Ishikawa (cell line): ENCODE data around the gene NTN1.

Source experiments
- CEBPB ChIP-seq: IDR thresholded peaks from 2 replicates; pipeline ENCODE4 v1.6.1; 2012
- CREB1 ChIP-seq: IDR thresholded peaks from 2 replicates; pipeline ENCODE4 v1.6.1; 2012; ENCODE audit warnings: low read depth
- EGR1 ChIP-seq: IDR thresholded peaks from 2 replicates; pipeline ENCODE4 v1.6.1; 2012
- EP300 ChIP-seq: IDR thresholded peaks from 2 replicates; pipeline ENCODE4 v1.6.1; 2012; ENCODE audit warnings: borderline replicate concordance
- FOXM1 ChIP-seq: IDR thresholded peaks from 2 replicates; pipeline ENCODE4 v1.6.1; 2012; ENCODE audit warnings: low read depth, borderline replicate concordance
- NFIC ChIP-seq: IDR thresholded peaks from 2 replicates; pipeline ENCODE4 v1.6.1; 2012
- RAD21 ChIP-seq: IDR thresholded peaks from 2 replicates; pipeline ENCODE4 v1.6.1; 2012; ENCODE audit warnings: low read depth
- TAF1 ChIP-seq: IDR thresholded peaks from 2 replicates; pipeline ENCODE4 v1.6.1; 2012; ENCODE audit warnings: low read depth, mild to moderate bottlenecking
- TCF12 ChIP-seq: IDR thresholded peaks from 2 replicates; pipeline ENCODE4 v1.6.1; 2012; ENCODE audit warnings: low read depth
- TEAD4 ChIP-seq: IDR thresholded peaks from 2 replicates; pipeline ENCODE4 v1.6.1; 2012
- YY1 ChIP-seq: IDR thresholded peaks from 2 replicates; pipeline ENCODE4 v1.6.1; 2012; ENCODE audit warnings: low read depth
- ZBTB7A ChIP-seq: IDR thresholded peaks from 2 replicates; pipeline ENCODE4 v1.6.1; 2012; ENCODE audit warnings: low read depth
- TF ChIP-seq, protein P1 (sequence below): IDR thresholded peaks from 2 replicates; pipeline ENCODE4 v1.6.1; 2012
- TF ChIP-seq, protein P2 (sequence below): IDR thresholded peaks from 2 replicates; pipeline ENCODE4 v1.6.1; 2012
- TF ChIP-seq, protein P3 (sequence below): IDR thresholded peaks from 2 replicates; pipeline ENCODE4 v1.6.1; 2012; ENCODE audit warnings: low read depth, mild to moderate bottlenecking

NTN1 gene

DNA sequence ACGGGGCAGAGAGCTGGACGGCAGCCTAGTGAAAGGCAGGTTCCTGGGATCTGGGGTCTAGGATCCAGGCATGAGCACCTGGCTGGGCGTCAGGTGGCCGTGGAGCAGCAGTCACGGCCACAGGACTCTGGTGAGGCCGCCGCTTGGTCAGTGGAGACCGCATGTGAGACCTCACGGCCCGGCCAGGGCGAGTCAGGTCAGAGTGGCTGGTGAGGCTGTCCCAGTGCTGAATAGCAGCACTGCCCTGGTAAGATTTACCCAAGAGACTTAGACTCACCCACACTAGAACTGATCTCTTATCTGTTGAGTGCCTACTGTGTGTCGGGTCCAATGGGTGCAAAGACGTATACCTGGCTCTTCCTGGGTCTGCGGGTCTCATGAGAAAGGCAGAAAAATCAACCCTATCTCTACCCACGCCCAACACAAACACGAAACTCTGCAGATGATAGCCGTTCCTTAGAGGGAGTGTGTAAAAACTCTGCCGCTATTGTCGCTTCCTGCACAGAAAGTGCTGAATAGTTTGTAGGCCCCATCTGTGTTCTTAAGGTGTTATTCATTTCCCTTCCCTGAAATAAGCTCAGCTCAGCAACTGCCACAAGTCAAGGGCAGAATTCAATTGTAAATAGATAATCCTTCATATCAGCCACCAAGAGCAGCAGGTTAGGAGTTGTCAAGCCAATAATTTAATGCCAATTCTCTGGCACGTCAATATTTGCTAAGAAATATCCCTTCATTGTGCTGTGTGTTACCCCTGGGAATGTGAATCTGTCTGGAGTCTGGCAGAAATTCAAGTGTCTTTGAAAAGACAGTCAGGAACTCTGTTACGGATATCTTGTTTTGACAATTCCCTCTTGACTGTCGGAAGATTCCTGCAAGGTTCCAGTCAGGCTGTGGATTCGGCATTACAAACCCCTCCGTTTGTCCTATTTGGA lies 240.0 kb downstream of the NTN1 start:
- TF ChIP-seq, protein P1, sequence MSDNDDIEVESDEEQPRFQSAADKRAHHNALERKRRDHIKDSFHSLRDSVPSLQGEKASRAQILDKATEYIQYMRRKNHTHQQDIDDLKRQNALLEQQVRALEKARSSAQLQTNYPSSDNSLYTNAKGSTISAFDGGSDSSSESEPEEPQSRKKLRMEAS: no peak
- no peak for TF ChIP-seq TAF1
- no peak for TF ChIP-seq NFIC
- TF ChIP-seq EGR1: no peak
- TF ChIP-seq YY1: no peak

DNA sequence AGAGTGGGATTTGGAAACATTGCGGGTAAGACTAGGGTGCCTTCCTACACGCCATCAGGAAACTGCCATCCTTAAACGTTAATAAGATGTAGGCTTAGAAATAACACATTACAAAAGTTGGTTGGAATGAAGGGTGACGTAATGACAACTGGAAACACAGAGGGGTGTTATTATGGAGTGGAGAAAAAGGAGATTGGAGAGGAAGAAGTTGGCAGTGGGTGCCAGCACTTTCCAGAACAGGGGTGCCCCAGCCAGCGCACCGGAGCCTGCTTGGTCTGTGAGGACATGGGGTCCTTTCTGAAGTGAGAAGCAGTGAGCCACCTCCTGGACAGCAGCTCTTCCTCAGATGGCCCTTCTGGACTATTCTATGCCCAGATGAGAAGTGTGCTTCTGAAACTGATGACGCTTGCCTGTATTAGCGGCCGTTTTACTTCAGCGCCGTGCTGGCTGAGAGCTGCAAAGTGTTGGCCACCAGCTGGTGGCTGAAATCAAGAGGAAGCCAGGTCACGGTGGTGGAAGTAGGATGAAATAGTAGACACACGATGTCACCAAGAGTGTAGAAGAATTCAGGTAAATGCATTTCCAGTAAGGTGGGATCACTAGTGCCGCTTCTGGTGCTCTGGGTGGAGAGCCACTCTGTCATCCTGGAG lies 244.8 kb downstream of the NTN1 start:
- TF ChIP-seq YY1: no peak
- no peak for TF ChIP-seq TCF12
- TF ChIP-seq, protein P1: no peak
- TF ChIP-seq TEAD4: no peak
- TF ChIP-seq, protein P2, sequence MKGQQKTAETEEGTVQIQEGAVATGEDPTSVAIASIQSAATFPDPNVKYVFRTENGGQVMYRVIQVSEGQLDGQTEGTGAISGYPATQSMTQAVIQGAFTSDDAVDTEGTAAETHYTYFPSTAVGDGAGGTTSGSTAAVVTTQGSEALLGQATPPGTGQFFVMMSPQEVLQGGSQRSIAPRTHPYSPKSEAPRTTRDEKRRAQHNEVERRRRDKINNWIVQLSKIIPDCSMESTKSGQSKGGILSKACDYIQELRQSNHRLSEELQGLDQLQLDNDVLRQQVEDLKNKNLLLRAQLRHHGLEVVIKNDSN: no peak
- TF ChIP-seq ZBTB7A: no peak
- no peak for TF ChIP-seq CEBPB
- TF ChIP-seq RAD21: no peak
- TF ChIP-seq NFIC: no peak
- TF ChIP-seq TAF1: no peak
- no peak for TF ChIP-seq EGR1
- TF ChIP-seq EP300: no peak
- TF ChIP-seq, protein P3, sequence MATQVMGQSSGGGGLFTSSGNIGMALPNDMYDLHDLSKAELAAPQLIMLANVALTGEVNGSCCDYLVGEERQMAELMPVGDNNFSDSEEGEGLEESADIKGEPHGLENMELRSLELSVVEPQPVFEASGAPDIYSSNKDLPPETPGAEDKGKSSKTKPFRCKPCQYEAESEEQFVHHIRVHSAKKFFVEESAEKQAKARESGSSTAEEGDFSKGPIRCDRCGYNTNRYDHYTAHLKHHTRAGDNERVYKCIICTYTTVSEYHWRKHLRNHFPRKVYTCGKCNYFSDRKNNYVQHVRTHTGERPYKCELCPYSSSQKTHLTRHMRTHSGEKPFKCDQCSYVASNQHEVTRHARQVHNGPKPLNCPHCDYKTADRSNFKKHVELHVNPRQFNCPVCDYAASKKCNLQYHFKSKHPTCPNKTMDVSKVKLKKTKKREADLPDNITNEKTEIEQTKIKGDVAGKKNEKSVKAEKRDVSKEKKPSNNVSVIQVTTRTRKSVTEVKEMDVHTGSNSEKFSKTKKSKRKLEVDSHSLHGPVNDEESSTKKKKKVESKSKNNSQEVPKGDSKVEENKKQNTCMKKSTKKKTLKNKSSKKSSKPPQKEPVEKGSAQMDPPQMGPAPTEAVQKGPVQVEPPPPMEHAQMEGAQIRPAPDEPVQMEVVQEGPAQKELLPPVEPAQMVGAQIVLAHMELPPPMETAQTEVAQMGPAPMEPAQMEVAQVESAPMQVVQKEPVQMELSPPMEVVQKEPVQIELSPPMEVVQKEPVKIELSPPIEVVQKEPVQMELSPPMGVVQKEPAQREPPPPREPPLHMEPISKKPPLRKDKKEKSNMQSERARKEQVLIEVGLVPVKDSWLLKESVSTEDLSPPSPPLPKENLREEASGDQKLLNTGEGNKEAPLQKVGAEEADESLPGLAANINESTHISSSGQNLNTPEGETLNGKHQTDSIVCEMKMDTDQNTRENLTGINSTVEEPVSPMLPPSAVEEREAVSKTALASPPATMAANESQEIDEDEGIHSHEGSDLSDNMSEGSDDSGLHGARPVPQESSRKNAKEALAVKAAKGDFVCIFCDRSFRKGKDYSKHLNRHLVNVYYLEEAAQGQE: no peak

DNA sequence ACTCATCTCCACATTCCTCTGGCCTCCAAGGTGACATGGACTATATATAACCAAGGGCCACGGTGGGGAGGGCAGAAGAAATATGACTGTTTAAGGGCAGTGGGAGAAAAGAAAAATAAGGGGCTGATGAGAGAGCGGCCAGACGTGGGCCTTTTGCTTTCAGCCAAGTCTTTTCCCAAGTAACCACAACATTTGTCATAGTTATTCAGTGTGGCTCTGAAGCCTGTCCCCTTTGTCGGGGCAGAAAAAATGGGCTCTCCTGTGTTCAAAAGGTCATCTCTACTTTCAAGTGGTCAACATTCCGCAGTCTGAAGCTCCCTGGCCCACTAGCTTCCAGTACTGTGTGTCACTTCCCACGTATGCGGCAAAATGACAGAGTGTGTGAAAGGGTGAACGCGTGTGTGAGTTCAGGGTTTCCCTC lies 245.4 kb downstream of the NTN1 start:
- TF ChIP-seq YY1: no peak
- TF ChIP-seq ZBTB7A: no peak
- no peak for TF ChIP-seq CEBPB
- TF ChIP-seq, protein P1: no peak
- no peak for TF ChIP-seq TEAD4
- no peak for TF ChIP-seq TCF12
- TF ChIP-seq, protein P2: no peak

DNA sequence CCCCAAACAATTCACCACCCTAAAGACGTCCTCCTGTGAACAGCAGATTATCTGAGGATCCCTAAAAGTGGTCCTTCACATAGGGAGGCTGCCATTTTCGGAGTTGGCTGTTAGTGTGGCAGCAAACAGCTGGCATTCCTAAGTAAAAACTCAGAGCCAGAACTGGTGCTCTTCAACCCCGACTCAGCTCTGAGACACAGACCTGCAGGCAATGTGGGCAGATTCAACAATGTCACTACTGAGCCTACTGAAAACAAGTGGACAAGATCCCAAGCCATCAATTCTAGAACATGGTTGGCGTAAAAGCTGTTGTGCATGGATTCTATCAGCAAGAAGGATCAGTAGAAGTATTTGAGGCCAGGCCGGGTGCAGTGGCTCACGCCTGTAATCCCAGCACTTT lies 247.2 kb downstream of the NTN1 start:
- no peak for TF ChIP-seq FOXM1
- TF ChIP-seq RAD21: no peak
- no peak for TF ChIP-seq CEBPB

DNA sequence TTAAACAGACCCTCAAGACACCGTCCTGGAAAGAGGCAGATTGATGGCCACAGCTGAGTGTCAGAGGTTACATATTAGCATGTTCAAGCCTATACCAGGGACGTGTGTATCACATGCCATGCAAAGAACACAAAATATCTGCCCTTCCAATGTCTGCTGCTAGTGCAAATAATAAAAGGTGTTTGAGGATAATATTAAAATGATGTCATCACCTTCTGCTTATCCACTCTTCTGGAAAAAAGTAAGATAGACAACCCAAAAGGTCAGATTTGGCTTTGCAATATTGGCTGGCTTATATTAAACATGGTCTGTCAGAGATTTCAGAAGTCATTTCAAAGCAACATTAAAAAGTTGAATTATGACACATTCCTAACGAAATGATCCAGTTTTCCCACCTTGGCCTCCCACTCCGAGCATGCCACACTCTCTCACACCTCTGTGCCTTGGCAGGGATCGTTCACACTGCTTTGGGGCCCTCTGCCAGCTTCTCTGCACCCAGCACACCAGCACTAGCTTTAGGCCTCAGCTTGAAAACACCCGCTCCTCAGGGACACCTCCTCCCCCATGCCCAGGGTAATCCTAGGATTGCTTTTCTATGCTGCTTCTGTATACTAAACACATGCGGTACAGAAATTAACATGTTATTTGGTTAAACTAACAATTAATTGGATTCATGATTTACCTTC lies 248.2 kb downstream of the NTN1 start:
- no peak for TF ChIP-seq NFIC
- TF ChIP-seq YY1: no peak
- no peak for TF ChIP-seq EGR1
- TF ChIP-seq CREB1: no peak
- no peak for TF ChIP-seq RAD21
- TF ChIP-seq TAF1: no peak
- TF ChIP-seq, protein P3: no peak
- no peak for TF ChIP-seq ZBTB7A
- TF ChIP-seq, protein P1: no peak
- TF ChIP-seq, protein P2: no peak
- no peak for TF ChIP-seq FOXM1
- TF ChIP-seq CEBPB: no peak
- no peak for TF ChIP-seq TCF12
- TF ChIP-seq EP300: no peak
- no peak for TF ChIP-seq TEAD4
